Anterior cingulate cortex (tissue), 58 donors: ENCODE results near the gene CABLES2.

Source experiments
- DNase-seq, 58 donors: peaks; one replicate each; lab custom pipeline; 2025; lab: John Stamatoyannopoulos, UW

The CABLES2 gene

DNA sequence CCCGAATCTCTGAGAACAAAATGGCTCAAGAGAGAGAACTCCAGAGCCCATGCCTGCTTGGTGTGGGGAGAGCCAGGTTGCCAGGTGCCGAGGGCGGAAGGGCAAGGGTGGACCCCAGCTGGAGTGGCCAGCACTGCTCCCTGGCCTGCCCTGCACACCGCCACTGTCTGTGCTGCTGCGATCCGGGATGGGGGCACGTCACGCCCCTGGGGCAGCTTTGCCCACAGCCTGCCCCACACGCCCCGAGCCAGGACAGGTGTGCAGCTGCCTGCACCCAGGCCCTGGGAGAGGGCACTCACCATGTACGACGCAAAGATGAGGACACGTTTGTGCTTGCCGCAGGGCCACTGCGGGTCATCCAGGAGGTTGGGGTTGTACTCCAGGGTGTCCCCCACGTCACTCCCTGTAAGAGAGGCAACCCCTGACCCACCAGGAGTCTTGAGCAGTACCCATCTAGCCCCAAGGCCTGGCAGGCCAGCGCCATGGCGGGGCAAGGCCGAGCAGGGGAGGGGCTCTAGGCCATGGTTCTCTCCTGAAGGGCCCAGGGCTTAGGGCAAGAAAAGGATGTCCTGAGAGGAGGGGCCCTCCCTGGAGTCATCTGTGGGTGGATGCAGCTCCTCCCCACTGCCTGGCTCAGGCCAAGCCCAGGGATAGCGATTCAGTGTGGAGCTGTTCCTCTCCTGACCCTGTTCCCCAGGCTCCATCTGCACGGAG is 14.3 kb downstream of the CABLES2 start:
- no peak for DNase-seq

DNA sequence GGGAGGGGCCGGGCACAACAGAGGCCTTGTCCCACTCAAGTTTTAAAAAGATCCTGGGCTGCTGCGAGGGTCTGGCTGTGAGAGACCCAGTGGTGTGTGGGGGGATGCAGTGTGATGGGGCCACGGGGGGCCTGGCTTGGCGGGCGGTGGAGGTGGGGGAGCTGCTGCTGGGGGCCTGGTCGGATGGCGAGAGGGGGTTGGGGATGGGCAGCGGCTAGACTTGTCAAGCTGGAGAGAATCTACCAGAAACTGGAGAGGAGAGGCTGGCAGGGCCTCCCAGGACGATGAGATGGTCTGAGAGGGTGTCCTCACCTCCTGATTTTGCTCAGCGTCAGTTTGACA is 15.0 kb downstream of the CABLES2 start:
- DNase-seq = no peak

DNA sequence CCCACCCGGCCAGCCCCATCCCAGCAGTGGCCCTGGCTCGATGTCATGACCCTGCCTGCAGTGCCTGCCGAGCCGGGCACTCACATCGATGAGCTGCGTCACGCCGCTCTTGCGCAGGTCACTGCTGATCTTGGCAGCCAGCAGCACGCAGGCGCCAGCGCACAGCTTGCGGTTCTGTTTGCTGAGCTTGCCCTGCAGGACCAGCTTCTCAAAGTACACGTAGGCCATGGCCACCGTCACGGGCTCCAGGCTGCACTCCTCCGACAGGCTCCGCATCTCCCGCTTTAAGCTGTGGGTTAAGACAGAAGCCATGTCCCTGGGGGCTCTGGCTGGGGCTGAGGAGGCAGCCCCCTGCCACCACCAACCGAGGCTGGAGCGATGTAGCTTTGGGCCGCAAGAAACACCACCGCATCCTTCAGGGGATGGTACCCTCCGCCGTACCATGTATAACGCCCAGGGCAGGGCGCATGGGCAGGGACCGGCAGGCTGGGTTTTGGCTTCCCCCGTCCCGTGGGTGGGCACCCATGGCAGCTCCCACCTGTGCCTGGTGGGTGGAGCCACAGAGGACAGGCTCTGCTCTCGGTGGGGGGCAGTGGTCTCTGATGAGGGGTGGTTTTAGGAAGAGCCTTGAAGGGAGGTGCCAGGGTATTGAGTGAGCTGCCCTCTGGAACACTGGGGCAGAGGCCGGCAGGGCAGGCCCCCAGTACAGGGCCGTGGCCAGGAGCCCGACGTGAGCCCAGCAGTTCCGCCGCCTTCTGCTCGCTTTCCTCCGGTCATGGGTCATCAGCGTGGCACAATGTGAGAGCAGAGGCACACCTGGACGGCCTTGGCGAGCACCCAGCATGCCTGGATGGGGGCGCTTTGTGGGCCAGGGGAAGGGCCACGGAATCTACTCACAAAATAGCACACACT is 15.7 kb downstream of the CABLES2 start:
- DNase-seq = no peak

DNA sequence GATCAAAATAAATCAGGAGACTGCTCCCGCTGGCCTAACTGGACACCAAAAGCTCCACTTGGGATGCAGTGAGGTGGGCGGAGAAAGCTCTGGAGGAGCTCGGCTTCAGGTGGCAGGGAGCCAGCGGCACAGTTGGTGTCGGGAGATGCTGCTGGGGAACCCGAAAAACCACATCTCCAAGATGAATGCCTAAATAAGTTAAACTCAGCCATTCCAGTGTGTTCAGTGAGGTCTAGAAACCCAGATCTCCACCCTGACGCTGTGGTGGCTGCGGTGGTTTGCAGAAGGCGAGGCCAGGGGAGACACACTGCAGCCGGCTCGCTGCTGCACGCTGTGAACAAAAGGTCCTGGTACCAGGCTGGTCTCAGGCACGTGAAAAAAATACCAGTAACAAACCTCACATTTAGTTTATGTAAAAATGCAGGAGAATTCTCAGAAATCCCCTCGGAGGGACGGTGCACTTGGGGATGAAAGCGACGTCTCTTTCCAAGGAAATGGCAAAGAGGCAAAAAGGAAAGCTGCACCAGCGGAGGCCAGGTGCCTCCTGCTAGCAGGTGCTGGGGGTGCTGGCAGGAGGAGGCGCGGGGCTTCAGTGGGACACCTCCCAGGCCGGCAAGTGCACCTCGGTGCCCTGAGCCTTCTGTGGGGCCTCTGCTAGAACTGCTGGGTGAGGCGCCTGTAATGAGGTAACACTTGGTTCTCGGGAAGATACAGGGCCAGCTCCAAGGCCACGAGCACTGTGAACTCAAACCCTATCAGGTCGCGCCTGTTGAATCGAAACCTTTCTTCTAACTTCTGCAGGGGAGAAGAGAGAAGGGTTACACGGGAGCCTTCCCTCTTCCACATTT is 16.5 kb downstream of the CABLES2 start:
- peak in 23 of 58 donors; percentile 11 to 64 (median 36) for DNase-seq

DNA sequence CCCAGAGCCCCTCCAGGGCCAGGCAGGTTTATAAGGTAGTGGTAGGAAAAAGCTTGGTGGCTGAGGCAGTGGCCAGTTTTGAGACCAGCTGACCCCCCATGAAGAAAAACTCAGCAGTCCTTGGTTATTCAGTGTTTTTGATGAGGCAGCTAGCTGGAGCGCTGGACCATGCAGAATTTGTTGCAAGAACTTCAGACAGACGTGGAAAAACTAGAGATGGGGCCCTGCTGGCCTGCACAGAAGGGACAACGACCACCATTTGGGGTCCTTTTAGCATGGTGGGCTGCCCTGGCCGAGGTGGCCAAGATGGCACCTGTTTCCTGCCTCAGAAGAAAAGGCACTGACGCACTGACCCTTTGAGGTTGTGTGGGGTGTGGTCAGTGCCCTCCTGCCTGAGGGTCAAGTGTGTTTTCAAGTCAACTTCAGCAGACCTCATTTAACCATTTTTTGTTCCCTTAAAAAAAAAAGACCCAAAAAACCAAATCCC is 17.4 kb downstream of the CABLES2 start:
- no peak for DNase-seq

DNA sequence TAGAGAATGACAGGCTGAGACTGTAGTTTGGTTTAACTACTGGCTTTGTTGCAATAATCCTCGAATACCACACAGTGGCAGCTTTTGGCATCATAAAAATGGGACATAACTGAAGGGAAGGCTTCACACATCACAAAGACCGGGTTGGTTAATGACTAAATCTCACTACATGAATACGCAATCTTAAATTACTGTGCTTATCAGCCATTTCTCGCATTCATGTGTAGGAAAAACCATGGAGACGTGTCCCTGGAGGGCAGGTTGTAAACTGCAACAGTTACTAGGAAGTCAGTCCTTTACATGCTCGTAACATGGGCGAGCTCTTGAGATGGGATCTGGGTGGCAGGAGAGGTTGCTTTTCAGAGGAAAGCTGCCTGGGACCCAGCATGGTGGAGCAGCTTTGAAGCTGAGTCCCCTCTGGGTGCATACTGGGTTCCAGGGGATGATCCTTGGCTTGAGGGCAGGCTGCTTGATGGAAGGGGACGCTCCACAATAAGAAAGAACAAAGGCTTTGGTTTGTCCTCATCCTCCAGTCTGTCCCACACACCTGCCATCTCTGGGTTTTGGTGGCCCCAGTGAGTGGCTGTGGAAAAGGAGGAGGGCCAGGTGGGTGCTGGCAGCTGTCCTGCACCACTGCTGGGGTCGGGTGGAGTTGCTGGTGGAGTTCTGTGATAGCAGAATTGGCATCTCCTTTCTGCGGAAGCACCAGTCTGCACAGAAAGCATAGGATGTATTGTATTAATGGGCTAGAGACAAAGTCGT is 18.1 kb downstream of the CABLES2 start:
- no peak for DNase-seq

DNA sequence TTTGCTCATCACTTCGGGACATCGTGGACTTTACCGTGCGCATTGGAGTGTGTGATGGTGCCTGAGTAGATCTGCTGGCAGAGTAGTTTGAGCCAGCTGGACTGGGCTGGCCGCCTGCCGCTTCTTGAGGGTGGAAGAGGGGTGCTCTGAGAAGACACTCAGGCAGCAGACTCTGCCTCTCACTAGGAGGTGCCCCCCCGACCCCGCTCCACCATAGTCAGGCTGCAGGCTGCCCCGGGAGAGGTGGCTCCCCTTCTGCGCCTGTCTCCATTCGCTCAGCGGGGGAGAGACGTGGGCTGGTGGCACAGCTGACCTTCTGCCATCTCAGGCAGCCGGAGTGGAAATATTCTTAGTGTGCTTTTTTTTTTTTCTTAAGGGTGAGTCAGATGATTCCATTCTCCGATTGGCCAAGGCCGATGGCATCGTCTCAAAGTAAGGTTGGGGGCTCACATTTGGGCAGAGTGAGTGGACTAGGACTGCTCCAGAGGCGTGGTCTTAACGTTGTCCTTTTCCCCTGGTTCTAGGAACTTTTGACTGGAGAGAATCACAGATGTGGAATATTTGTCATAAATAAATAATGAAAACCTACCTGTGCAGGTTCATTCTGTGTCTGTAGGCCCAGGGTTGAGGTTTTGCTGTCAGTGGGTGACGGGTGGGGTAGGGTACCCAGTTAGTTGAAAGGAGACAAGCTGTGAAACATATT is 19.0 kb downstream of the CABLES2 start:
- DNase-seq = no peak

DNA sequence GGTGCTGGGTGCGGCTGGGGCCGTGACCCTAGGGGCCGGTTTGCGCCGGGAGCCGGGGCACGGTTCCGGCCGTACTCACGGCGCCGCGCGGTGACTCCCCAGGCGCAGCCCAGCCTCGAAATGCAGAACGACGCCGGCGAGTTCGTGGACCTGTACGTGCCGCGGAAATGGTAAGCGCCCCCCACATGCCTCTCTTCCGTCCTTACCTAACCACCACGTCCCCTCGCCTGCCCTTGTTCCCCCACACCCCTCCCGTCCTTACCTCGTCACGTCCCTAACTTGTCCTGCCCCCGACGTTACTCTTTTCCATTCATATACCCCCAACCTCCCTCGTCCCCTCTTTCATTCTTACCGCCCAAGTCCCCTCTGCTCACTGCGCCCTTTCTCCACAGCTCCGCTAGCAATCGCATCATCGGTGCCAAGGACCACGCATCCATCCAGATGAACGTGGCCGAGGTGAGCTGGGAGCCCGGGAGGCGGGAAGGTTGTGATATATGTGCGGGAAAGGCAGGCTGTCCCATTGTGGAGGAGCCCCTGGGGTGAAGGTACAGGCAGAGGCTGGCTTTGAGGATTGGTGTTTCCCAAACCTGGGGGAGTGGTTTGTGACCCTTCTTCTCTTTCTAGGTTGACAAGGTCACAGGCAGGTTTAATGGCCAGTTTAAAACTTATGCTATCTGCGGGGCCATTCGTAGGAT is 19.7 kb downstream of the CABLES2 start:
- DNase-seq = no peak

DNA sequence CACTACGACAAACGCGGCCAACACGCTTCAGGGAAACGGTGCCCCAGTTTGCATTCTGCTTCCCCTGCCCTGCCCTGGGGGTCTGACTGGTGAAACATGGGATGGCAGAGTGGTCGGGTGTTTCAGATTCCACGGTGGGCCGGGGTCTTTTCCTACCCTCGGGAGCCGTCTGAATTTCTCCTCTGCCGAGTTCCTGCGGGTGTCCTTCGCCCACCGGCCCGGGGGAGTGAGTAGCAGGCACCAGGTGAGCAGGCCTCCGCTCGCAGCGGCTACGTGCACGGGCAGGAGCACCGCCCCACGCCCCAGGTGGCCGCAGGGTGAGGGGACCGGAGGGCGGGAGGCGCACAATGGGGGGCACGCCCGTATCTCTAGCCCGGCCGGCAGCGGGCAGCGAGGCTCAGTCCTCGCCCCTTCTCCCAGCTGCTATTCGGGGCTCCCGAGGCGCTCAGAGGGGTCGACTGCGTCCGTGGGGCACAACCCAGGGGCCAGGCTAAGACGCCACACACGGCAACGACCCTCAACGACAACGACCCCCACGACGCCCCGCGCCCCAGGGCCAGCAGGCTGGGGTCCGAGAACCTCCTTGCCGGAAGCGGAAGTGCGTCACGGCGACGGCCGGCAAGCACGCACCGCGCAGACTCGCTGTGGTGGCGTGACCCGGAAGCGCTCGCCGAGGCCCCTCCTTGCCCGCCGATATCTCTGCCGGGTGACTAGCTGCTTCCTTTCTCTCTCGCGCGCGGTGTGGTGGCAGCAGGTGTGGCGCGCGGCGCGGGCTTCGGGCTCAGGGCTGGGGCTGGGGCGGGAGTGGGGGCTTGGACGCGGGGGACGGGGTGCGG is 20.5 kb downstream of the CABLES2 start, which contains the start of gene RPS21:
RPS21 (plus strand) TSS at position 721 of the 836 bp plus-strand sequence. CDS start 236 bp downstream, outside the sequence.
- DNase-seq = peak; percentile 21 to 96 (median 86)

DNA sequence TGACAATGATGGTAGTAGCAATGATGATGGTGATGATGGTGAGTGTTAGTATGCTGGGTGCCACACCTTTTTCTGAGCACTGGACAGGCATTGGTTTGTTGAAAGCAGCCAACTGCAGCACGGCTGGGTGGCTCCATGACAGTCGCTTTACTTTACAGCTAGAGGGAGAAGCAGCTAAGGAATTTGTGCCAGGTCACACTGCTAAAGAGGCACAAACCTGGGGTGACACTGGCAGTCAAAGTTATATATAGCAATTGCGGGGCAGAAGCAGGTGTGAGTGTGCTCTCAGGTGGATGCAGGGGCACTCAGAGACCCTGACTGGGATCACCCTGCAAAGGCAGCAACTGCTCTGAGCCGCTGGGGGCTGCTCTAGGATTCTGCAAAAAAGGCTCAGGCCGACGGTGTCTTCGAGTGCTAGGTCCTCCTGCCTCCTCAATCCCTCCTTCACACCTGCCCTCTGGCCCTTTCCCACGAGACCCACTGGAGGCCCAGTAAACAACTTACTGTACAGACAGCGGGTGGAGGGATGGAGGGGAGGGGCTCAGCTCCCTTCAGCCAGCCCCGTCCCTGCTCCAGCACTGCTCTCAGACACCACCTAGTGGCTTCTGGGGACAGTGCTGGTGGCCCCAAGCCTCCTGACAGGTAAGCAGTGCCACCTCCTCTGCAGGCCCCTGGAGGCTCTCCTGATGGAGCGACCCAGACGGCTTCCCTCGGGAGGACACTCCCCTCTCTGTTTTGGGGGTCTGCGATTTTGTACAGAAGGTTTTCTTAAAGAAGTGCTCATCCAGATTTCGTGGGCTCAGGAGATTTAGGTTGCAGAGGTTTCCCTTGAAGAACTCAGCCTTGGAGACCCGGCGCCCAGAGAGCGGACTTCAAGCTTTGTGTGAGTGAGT is 24.5 kb downstream of the CABLES2 start:
- DNase-seq = peak in 51 of 58 donors; percentile 21 to 81 (median 53)

DNA sequence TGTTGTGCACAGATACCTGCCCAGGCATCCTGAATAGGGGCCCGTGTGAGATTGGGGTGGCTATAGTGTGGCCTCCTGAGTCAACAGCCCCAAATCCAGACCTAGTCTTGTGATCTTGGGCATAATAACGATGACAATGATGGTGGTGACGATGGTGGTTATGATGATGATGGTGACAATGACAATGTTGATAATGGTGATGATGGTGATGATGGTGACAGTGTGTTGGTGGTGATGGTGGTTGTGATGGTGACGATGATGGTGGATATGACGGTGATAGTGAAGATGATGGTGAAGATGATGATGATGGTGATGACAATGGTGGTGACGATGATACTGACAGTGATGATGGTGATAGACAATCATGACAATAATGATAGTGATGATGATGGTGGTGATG is 25.2 kb downstream of the CABLES2 start:
- DNase-seq = no peak

DNA sequence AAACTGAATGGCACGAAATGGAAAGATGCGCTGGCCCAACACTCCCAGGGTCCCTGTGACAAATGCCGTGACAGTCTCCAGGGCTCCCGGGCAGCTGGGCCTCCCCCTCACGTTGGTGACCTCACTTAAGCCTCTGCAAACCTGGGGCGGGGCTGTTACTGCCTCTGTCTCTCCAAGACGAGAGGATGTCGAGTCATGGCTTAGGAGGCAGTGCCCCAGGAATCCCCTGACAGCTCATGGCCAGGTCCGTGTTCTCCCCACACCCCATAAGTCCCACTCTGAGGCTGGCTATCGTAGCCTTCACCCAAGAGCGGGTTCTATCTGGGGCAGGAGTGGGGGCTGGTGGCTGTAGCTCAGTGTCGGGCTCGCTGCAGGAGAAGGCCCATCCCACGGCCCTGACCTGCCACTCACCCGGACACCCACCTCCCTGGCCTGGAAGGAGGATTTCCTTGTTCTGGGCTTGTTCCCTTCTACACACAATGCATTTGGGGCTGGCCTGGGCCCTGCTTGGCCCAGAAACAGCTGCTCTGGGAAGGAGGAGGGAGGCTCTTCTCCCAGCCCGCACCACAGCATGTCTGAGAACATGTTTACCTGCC is 25.8 kb downstream of the CABLES2 start:
- DNase-seq = no peak

DNA sequence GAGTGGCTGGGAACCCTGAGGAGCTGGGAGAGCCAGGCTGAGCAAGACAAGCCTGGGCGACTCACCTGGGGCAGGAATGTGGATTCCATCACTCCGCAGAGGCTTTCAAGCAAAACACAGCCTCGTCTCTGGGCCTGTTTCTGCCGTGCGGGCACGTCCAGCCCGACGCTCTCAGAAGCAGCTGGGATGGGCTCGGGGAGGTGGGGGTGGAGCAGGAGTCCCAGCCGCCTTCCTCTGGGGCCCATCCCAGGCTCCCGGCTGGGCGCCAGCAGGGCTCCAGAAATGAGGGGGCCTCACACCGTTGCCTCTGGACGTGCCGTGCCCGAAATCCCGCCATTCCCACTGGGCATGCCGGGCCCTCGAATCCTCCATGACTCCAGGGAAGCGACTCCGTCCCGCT is 28.9 kb downstream of the CABLES2 start:
- no peak for DNase-seq

DNA sequence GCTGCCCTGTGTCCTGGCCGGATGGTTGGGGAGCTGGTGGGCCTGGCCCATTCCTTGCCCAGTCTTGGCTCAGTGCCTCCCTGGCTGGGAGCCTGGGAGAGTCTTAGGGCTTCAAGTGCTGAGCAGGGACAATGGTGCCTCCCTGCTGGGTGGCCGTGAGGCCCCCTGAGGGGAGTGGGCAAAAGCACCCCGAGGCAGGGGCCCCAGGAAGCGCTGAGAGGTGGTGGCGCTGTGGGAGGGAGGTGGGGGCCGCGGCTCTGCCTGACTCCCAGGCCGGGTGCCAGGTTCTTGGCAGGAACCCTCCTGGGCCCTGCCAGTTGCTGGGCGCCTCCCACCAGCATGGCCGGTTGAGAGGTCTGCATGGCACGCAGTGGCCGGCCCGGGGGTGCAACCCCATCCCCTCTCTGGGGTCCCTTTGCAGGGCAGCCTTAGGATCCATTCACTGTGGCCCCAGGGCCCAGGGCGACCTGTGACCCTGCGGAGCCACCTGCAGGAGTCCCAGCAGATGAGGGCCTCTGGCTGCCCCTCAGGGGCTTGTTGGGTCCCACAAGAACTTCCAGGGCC is 29.4 kb downstream of the CABLES2 start:
- peak in 32 of 58 donors; percentile 15 to 79 (median 50) for DNase-seq

DNA sequence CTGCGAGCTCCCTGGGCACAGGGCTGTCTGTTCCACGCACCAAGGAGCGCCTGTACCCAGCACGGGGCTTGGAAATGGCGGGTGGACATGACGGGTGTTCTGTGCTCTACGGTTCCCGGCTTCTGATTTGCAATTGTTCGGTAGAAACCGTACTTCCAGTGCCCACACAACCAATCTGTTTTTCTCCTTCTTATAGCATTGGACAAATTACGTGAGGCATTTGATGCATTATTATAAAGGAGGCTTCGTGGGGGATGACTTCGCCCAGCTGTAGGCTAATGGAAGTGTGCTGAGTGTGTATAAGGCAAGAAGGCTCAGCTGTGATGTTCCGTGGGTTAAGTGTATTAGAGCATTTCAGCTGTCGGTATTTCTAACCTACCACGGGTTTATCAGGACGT is 30.0 kb downstream of the CABLES2 start:
- peak in 1 of 58 donors; percentile 20 for DNase-seq
